Smooth muscle cell (in vitro differentiated cells): ENCODE data around the gene C1QTNF6. TPM values are rescaled to one million over a fixed set of nuclear protein-coding genes. Genes with fewer than 3 reads are reported as not detected.

ENCODE experiments used
- DNase-seq: peaks from one replicate; lab custom pipeline; 2025; ENCODE audit not compliant: unreplicated experiment; lab: John Stamatoyannopoulos, UW
- H2AFZ ChIP-seq: fragments of 200-600 bp; sonication (generic); 2 replicates; pipeline ENCODE4 v1.6.0; 2016; ENCODE audit warnings: antibody characterized with exemption, low read depth, mild to moderate bottlenecking
- H3F3A ChIP-seq: fragments of 200-600 bp; sonication (generic); 2 replicates; pipeline ENCODE4 v1.6.0; 2017; ENCODE audit warnings: antibody characterized with exemption, low read depth
- H3K27ac ChIP-seq: fragments of 200-600 bp; sonication (generic); 2 replicates; pipeline ENCODE4 v1.5.1; 2016; ENCODE audit warnings: low read depth, mild to moderate bottlenecking
- H3K27me3 ChIP-seq: fragments of 200-600 bp; sonication (generic); 2 replicates; pipeline ENCODE4 v1.6.1; 2016; ENCODE audit warnings: low read depth, mild to moderate bottlenecking
- H3K36me3 ChIP-seq: fragments of 200-600 bp; sonication (generic); 2 replicates; pipeline ENCODE4 v1.5.1; 2016; ENCODE audit warnings: low read depth
- H3K4me1 ChIP-seq: fragments of 200-600 bp; sonication (generic); 2 replicates; pipeline ENCODE4 v1.5.1; 2016; ENCODE audit warnings: low read depth
- H3K4me2 ChIP-seq: fragments of 200-600 bp; sonication (generic); 2 replicates; pipeline ENCODE4 v1.6.0; 2016; ENCODE audit warnings: mild to moderate bottlenecking
- H3K4me3 ChIP-seq: fragments of 200-600 bp; sonication (generic); 2 replicates; pipeline ENCODE4 v1.5.1; 2016; ENCODE audit warnings: mild to moderate bottlenecking
- H3K79me2 ChIP-seq: fragments of 200-600 bp; sonication (generic); 2 replicates; pipeline ENCODE4 v1.6.0; 2016; ENCODE audit warnings: low read depth, mild to moderate bottlenecking
- H3K9ac ChIP-seq: fragments of 200-600 bp; sonication (generic); 2 replicates; pipeline ENCODE4 v1.6.0; 2016; ENCODE audit warnings: low read depth
- H3K9me3 ChIP-seq: fragments of 200-600 bp; sonication (generic); replicated peaks from 2 replicates; pipeline ENCODE4 v1.5.1; 2016; ENCODE audit warnings: low read depth
- H4K20me1 ChIP-seq: fragments of 200-600 bp; sonication (generic); 2 replicates; pipeline ENCODE4 v1.6.0; 2016; ENCODE audit warnings: low read depth
- CTCF ChIP-seq: fragments of 200-600 bp; sonication (generic); IDR thresholded peaks from 2 replicates; pipeline ENCODE4 v1.5.1; 2017; ENCODE audit warnings: borderline replicate concordance, mild to moderate bottlenecking, antibody characterized with exemption; ENCODE audit not compliant: insufficient read depth, poor library complexity, severe bottlenecking
- WGBS: methylation state at CpG from one replicate; pipeline ENCODE4 v1.1.7; 2016; ENCODE audit warnings: low lambda C conversion rate; 5-methylcytosine and 5-hydroxymethylcytosine counted together
- polyA plus RNA-seq: library from polyadenylated mRNA; unstranded; fragments of >200 nt; fragmentation: Nextera tagmentation; extraction: Ambion mirVana; gene quantifications from 2 replicates; pipeline ENCODE4 v1.2.1, GENCODE V29; 2016
- total RNA-seq: library from RNA; depleted of rRNA; stranded (reverse); fragments of >200 nt; gene quantifications from 2 replicates; pipeline ENCODE4 v1.2.3, GENCODE V29; 2014

C1QTNF6 gene
- total and polyA plus RNA-seq, 2 experiments from 2014 or later, result 14.3 to 26.8 TPM

GRCh38 chr22:37156686-37157435 is 31.2 kb downstream of the C1QTNF6 start:
- H3K4me1 ChIP-seq, result no peaks in the 10 kb centered on the region
- no peaks in the 10 kb centered on the region for H3K9me3 ChIP-seq
- no peaks in the 10 kb centered on the region for H4K20me1 ChIP-seq
- WGBS, result 92% methylated on average over 13 of the region's 13 CpGs
- H3K27ac ChIP-seq, result no peak overlapping the region
- H3K27me3 ChIP-seq, result no peaks in the 10 kb centered on the region
- H3K79me2 ChIP-seq, result no peaks in the 10 kb centered on the region
- H3K4me3 ChIP-seq, result no peak overlapping the region
- H3F3A ChIP-seq, result no peaks in the 10 kb centered on the region
- DNase-seq, result no peak
- TF ChIP-seq CTCF, result no peak
- H3K36me3 ChIP-seq, result no peaks in the 10 kb centered on the region
- H3K4me2 ChIP-seq, result no peak overlapping the region
- no peak overlapping the region for H3K9ac ChIP-seq
- no peak overlapping the region for H2AFZ ChIP-seq

GRCh38 chr22:37155971-37156370 is 32.1 kb downstream of the C1QTNF6 start:
- no peak overlapping the region for H3K4me3 ChIP-seq
- no peaks in the 10 kb centered on the region for H3K9me3 ChIP-seq
- WGBS, result 96% methylated on average over 7 of the region's 8 CpGs
- H3F3A ChIP-seq, result no peaks in the 10 kb centered on the region
- no peak overlapping the region for H3K9ac ChIP-seq
- no peaks in the 10 kb centered on the region for H3K79me2 ChIP-seq
- H3K36me3 ChIP-seq, result no peaks in the 10 kb centered on the region
- H3K4me1 ChIP-seq, result no peaks in the 10 kb centered on the region
- DNase-seq, result no peak
- TF ChIP-seq CTCF, result no peak
- H3K27me3 ChIP-seq, result no peaks in the 10 kb centered on the region
- H3K4me2 ChIP-seq, result no peak overlapping the region
- H4K20me1 ChIP-seq, result no peaks in the 10 kb centered on the region
- H3K27ac ChIP-seq, result no peak overlapping the region
- H2AFZ ChIP-seq, result no peak overlapping the region

GRCh38 chr22:37154925-37155712 is 32.9 kb downstream of the C1QTNF6 start:
- no peaks in the 10 kb centered on the region for H4K20me1 ChIP-seq
- no peaks in the 10 kb centered on the region for H3K36me3 ChIP-seq
- H3K27me3 ChIP-seq, result no peaks in the 10 kb centered on the region
- H3K27ac ChIP-seq, result no peak overlapping the region
- DNase-seq, result no peak
- no peaks in the 10 kb centered on the region for H3K9me3 ChIP-seq
- H3F3A ChIP-seq, result no peaks in the 10 kb centered on the region
- no peak overlapping the region for H3K4me2 ChIP-seq
- no peak overlapping the region for H3K9ac ChIP-seq
- no peak overlapping the region for H3K4me3 ChIP-seq
- no peak overlapping the region for H2AFZ ChIP-seq
- no peak for TF ChIP-seq CTCF
- H3K4me1 ChIP-seq, result no peaks in the 10 kb centered on the region
- no peaks in the 10 kb centered on the region for H3K79me2 ChIP-seq
- WGBS, result 78% methylated on average over 7 of the region's 7 CpGs

- no peak overlapping the region for H3K4me3 ChIP-seq
- no peaks in the 10 kb centered on the region for H3K4me1 ChIP-seq
- H4K20me1 ChIP-seq, result no peaks in the 10 kb centered on the region
- H3K27me3 ChIP-seq, result no peaks in the 10 kb centered on the region
- H3K4me2 ChIP-seq, result no peak overlapping the region
- no peak for TF ChIP-seq CTCF
- no peak overlapping the region for H2AFZ ChIP-seq
- 92% methylated on average over 6 of the region's 6 CpGs for WGBS
- no peak overlapping the region for H3K9ac ChIP-seq
- no peaks in the 10 kb centered on the region for H3F3A ChIP-seq
- H3K9me3 ChIP-seq, result no peaks in the 10 kb centered on the region
- H3K79me2 ChIP-seq, result no peaks in the 10 kb centered on the region
- no peaks in the 10 kb centered on the region for H3K36me3 ChIP-seq
- no peak for DNase-seq
- no peak overlapping the region for H3K27ac ChIP-seq
Observed at GRCh38 chr22:37153901-37154300, 34.1 kb downstream of the C1QTNF6 start.
